Large intestine (tissue), 3 donors: Measurements from ENCODE around the gene PDZD2. TPM values are rescaled to one million over a fixed set of nuclear protein-coding genes. Genes with fewer than 3 reads are reported as not detected.

Experiments
- DNase-seq, 2 donors: peaks; one replicate each; pipeline versions ENCODE4 v3.0.0 to v3.0.0-alpha.2; 2013
- H3K27ac ChIP-seq: one replicate; pipeline ENCODE4 v1.5.1; 2013; ENCODE audit warnings: low read length
- H3K27me3 ChIP-seq: 2 replicates; pipeline ENCODE4 v1.6.1; 2013; ENCODE audit warnings: low read length; ENCODE audit not compliant: control insufficient read depth, insufficient read depth
- H3K36me3 ChIP-seq: 2 replicates; pipeline ENCODE4 v1.6.1; 2013; ENCODE audit warnings: low read length; ENCODE audit not compliant: control insufficient read depth, insufficient read depth
- H3K4me1 ChIP-seq: one replicate; pipeline ENCODE4 v1.6.1; 2013; ENCODE audit warnings: low read length; ENCODE audit not compliant: control insufficient read depth, insufficient read depth
- H3K4me3 ChIP-seq: one replicate; pipeline ENCODE4 v1.5.1; 2013; ENCODE audit warnings: low read length
- H3K9me3 ChIP-seq: one replicate; pipeline ENCODE4 v1.6.1; 2013; ENCODE audit warnings: mild to moderate bottlenecking, low read depth, low read length, moderate library complexity; ENCODE audit not compliant: control insufficient read depth
- WGBS: methylation state at CpG from one replicate; pipeline ENCODE4 v1.1.5; 2013; ENCODE audit warnings: low lambda C conversion rate; ENCODE audit not compliant: insufficient coverage; 5-methylcytosine and 5-hydroxymethylcytosine counted together
- polyA plus RNA-seq: library from polyadenylated mRNA; unstranded; fragments of 120-200 nt; gene quantifications from one replicate; pipeline ENCODE4 v1.2.1, GENCODE V29; 2013

The PDZD2 gene
- polyA plus RNA-seq, 1 donor: 4.7 TPM

DNA sequence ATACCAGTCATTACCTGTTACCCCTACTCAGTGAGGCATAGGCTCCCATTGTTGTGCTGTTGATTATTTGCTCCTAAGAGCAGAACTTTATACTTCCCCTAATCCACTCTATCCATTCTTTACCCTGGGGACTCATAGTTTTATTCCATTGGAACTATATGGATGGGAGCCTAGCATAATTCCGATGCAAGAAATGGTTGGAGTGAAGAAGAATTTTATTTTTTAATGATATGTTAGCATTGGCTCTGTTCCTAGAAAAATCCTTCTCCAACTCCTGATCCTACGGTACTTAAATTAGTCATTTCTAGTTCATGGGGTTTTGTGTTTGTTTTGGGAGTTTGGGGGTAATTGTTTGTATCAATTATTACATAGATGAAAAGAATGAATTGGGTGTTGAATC lies 343.7 kb downstream of the PDZD2 start:
- H3K36me3 ChIP-seq: no peaks in the 10 kb centered on the region
- no CpG with 5 or more reads among the region's 2 CpGs for WGBS

DNA sequence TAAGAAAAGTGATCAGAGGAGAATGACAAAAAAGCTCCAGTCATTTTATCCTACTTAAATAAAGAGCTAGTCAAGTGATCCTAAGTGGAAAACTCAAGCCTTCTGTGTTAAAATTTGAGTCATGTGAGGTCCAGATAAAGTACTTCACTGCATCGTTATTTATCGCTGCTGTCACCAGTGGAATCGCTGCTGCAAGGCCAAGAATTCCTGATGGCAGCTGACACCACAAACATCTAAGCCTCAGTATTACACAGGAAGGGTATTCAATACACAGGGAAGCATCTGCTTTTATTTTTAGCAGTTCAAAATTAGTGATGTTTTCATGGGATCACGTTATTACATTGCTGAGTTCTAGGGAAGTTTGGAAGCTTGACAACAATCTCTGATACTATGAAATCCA lies 344.9 kb downstream of the PDZD2 start:
- WGBS: no CpG with 5 or more reads among the region's 4 CpGs
- DNase-seq: no peak
- Histone ChIP-seq H3K4me3 (no peak overlapping the region), H3K27ac (no peak overlapping the region), H3K36me3 (no peaks in the 10 kb centered on the region), H3K4me1 (no peaks in the 10 kb centered on the region), H3K27me3 (no peaks in the 10 kb centered on the region), H3K9me3 (no peaks in the 10 kb centered on the region)

More for the DNA sequence above, 343.7 kb downstream of the PDZD2 start:
- Histone ChIP-seq H3K4me1 (no peaks in the 10 kb centered on the region), H3K27me3 (no peaks in the 10 kb centered on the region), H3K9me3 (no peaks in the 10 kb centered on the region), H3K4me3 (no peak overlapping the region), H3K27ac (no peak overlapping the region)
- no peak for DNase-seq

DNA sequence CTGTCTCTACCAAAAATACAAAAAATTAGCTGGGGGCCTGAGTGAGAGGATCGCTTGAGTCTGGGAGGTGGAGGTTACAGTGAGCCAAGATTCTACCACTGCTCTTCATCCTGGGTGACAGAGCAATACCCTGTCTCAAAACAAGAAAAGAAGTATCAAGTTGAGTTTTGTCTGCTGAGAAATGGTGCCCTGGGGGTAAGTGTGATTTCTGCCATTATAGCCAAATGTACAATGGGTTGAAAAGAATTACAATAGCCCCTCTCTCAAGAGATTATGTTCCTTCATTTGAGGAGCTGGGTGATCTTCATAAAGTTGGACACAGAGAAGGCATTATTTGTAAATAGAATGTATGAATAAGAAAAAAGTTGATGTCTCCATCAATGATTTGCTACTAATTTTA lies 345.8 kb downstream of the PDZD2 start:
- Histone ChIP-seq H3K4me1 (no peaks in the 10 kb centered on the region), H3K27ac (no peak overlapping the region), H3K9me3 (no peaks in the 10 kb centered on the region), H3K27me3 (no peaks in the 10 kb centered on the region), H3K36me3 (no peaks in the 10 kb centered on the region), H3K4me3 (no peak overlapping the region)
- WGBS: no CpG with 5 or more reads among the region's 1 CpG
- DNase-seq: no peak

DNA sequence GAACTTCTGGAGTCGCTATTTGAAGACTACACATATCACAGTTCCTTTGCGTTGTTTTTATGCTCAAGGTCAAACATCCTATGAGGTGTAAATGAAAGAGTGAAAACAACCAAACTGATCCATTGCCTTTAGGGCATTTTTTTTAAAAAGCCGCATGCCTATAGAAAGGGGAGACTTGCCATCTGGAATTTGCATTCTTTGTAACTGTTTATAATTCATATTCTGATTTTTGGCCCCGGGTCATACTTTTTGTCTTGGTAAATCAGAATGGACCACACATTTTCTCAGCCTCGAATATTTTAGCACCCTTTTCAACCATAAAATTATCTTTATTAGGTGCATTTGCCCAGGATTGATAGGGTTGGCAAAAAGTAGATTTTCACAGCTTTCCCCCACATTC lies 347.2 kb downstream of the PDZD2 start:
- DNase-seq: no peak
- 73% methylated on average over 2 of the region's 5 CpGs for WGBS
- Histone ChIP-seq H3K36me3 (no peaks in the 10 kb centered on the region), H3K27me3 (no peaks in the 10 kb centered on the region), H3K4me1 (no peaks in the 10 kb centered on the region), H3K4me3 (no peak overlapping the region), H3K27ac (no peak overlapping the region), H3K9me3 (no peaks in the 10 kb centered on the region)

GRCh38 chr5:31987985-31988710 lies 349.2 kb downstream of the PDZD2 start:
- H3K4me3 ChIP-seq: no peak overlapping the region
- H3K4me1 ChIP-seq: no peaks in the 10 kb centered on the region
- no peaks in the 10 kb centered on the region for H3K9me3 ChIP-seq
- no peak overlapping the region for H3K27ac ChIP-seq
- DNase-seq: no peak
- WGBS: 80% methylated on average over 2 of the region's 7 CpGs
- no peaks in the 10 kb centered on the region for H3K36me3 ChIP-seq
- no peaks in the 10 kb centered on the region for H3K27me3 ChIP-seq

DNA sequence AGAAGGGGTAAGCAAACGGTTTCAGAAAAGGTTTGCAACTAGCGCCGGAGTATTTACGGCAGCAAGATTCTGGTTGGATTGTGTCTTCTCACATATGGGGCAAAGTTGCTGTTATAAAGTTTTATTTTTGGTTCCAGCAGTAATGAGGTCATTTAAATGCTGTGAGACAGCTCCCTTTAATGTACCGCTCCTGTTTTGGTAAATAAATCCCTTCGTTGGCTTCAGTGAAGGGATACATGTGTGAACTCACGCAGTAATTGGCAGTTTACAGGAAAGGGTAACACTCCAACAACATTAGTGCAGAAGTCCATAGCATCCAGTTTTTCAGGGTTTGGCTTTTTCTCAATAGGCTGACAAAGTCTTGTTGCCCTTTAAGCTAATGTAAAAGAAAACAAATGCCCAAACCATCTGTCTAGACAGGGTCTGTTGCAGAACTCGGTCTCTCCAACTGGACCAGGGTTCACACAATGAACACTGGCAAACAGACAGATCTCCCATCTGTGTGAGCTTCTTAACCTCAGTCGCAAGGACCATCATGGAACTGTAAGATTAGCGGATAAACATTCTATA lies 351.2 kb downstream of the PDZD2 start:
- H3K9me3 ChIP-seq: no peaks in the 10 kb centered on the region
- H3K36me3 ChIP-seq: no peaks in the 10 kb centered on the region
- 74% methylated on average over 7 of the region's 10 CpGs for WGBS
- no peaks in the 10 kb centered on the region for H3K27me3 ChIP-seq
- H3K4me3 ChIP-seq: no peak overlapping the region
- H3K4me1 ChIP-seq: no peaks in the 10 kb centered on the region
- DNase-seq: peak in 1 of 2 donors; percentile 21
- H3K27ac ChIP-seq: no peak overlapping the region

DNA sequence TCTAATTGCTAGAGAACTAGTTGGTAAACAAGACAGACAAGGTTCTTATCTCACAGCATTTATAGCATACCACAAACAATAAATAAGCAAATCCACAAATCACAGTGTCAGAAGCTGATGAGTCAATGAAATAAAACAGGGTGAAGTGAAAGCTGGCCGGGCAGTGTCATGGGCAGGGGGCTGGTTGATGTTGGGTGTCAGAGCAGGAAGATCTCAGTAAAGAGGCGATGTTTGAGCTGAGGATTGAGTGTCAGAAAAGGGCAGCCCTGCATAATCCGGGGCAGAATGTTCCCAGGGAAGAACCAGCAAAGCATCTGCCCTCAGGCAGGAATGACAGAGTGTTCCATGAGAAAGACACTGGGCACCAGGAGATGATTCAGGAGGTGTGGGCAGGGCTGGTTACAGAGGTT lies 351.8 kb downstream of the PDZD2 start:
- Histone ChIP-seq H3K27ac (no peak overlapping the region), H3K27me3 (no peaks in the 10 kb centered on the region), H3K4me1 (no peaks in the 10 kb centered on the region), H3K36me3 (no peaks in the 10 kb centered on the region), H3K9me3 (no peaks in the 10 kb centered on the region), H3K4me3 (no peak overlapping the region)
- no peak for DNase-seq
- 40% methylated on average over 1 of the region's 3 CpGs for WGBS

DNA sequence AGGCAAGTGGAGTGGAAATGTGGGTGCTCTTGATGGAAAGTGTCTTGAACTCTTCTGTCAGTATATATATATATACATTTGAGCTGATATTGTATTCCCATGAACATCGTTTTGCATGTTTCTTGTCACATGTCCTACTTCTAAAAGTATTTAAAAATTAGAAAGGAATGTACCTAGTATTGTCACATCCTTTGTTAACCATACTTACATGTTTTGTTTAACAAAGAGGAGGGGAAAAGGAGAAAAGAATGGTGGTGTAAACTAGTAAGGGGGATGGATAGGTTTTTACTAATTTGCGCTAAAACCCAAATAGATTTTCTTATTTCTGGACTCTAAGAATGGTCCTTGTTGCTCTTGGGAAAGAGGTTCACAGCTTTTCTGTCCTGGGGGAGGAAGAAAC lies 353.4 kb downstream of the PDZD2 start:
- H3K27me3 ChIP-seq: no peaks in the 10 kb centered on the region
- DNase-seq: no peak
- WGBS: no CpG with 5 or more reads among the region's 2 CpGs
- no peaks in the 10 kb centered on the region for H3K36me3 ChIP-seq
- no peaks in the 10 kb centered on the region for H3K4me1 ChIP-seq
- no peaks in the 10 kb centered on the region for H3K9me3 ChIP-seq
- H3K27ac ChIP-seq: no peak overlapping the region
- no peak overlapping the region for H3K4me3 ChIP-seq

- WGBS: no CpG with 5 or more reads among the region's 6 CpGs
Measured at GRCh38 chr5:31993165-31993961, 354.4 kb downstream of the PDZD2 start.

GRCh38 chr5:31995006-31995405 lies 356.1 kb downstream of the PDZD2 start:
- Histone ChIP-seq H3K9me3 (no peaks in the 10 kb centered on the region), H3K4me3 (no peak overlapping the region), H3K27ac (no peak overlapping the region), H3K27me3 (no peaks in the 10 kb centered on the region), H3K4me1 (no peaks in the 10 kb centered on the region), H3K36me3 (no peaks in the 10 kb centered on the region)
- DNase-seq: no peak
- WGBS: 100% methylated on average over 1 of the region's 4 CpGs

More at GRCh38 chr5:31993165-31993961, 354.4 kb downstream of the PDZD2 start:
- H3K36me3 ChIP-seq: no peaks in the 10 kb centered on the region
- no peak for DNase-seq
- no peaks in the 10 kb centered on the region for H3K4me1 ChIP-seq
- H3K9me3 ChIP-seq: no peaks in the 10 kb centered on the region
- no peaks in the 10 kb centered on the region for H3K27me3 ChIP-seq
- no peak overlapping the region for H3K27ac ChIP-seq
- H3K4me3 ChIP-seq: no peak overlapping the region
